GM19351 (cell line): ENCODE results near the gene ARHGAP15.
"Not testable (repeated sequence)": the region's sequence is repeated elsewhere in the genome, so short reads cannot be mapped to it uniquely, and the experiment has no call there.

Experiments used
- ATAC-seq: cut with Tn5 transposase; IDR thresholded peaks from one replicate; pipeline ENCODE4 v1.9.1; 2021; ENCODE audit warnings: mild to moderate bottlenecking, moderate library complexity; ENCODE audit not compliant: unreplicated experiment

The ARHGAP15 gene

GRCh38 chr2:143514413-143514812 lies 385.2 kb downstream of the ARHGAP15 start:
- no peak for ATAC-seq

GRCh38 chr2:143515318-143515717 lies 386.1 kb downstream of the ARHGAP15 start:
- no peak for ATAC-seq

- ATAC-seq, result no peak
Measured at GRCh38 chr2:143519521-143519920, 390.3 kb downstream of the ARHGAP15 start.

GRCh38 chr2:143521396-143521795 lies 392.2 kb downstream of the ARHGAP15 start:
- no peak for ATAC-seq

GRCh38 chr2:143522699-143523098 lies 393.5 kb downstream of the ARHGAP15 start:
- ATAC-seq, result no peak

GRCh38 chr2:143524119-143524553 lies 394.9 kb downstream of the ARHGAP15 start:
- no peak for ATAC-seq

GRCh38 chr2:143524559-143525401 lies 395.6 kb downstream of the ARHGAP15 start:
- no peak for ATAC-seq

- ATAC-seq, result no peak
Measured at GRCh38 chr2:143525402-143525860, 396.2 kb downstream of the ARHGAP15 start.

GRCh38 chr2:143526498-143526897 lies 397.3 kb downstream of the ARHGAP15 start:
- no peak for ATAC-seq

GRCh38 chr2:143528021-143528420 lies 398.8 kb downstream of the ARHGAP15 start:
- ATAC-seq, result no peak

- ATAC-seq, result no peak
Measured at GRCh38 chr2:143529118-143529720, 400.0 kb downstream of the ARHGAP15 start.

GRCh38 chr2:143530758-143531157 lies 401.5 kb downstream of the ARHGAP15 start:
- ATAC-seq, result no peak

GRCh38 chr2:143532061-143532460 lies 402.8 kb downstream of the ARHGAP15 start:
- no peak for ATAC-seq

- ATAC-seq, result no peak
Measured at GRCh38 chr2:143533846-143534245, 404.6 kb downstream of the ARHGAP15 start.

- no peak for ATAC-seq
Measured at GRCh38 chr2:143535802-143536201, 406.6 kb downstream of the ARHGAP15 start.

- ATAC-seq, result not testable (repeated sequence)
Measured at GRCh38 chr2:143541899-143542298, 412.7 kb downstream of the ARHGAP15 start.

- no peak for ATAC-seq
Measured at GRCh38 chr2:143545059-143545948, 416.1 kb downstream of the ARHGAP15 start.

- no peak for ATAC-seq
Measured at GRCh38 chr2:143545949-143546255, 416.7 kb downstream of the ARHGAP15 start.

GRCh38 chr2:143548032-143548431 lies 418.8 kb downstream of the ARHGAP15 start:
- ATAC-seq, result no peak

GRCh38 chr2:143550500-143550899 lies 421.3 kb downstream of the ARHGAP15 start:
- no peak for ATAC-seq

GRCh38 chr2:143551971-143552650 lies 422.9 kb downstream of the ARHGAP15 start:
- no peak for ATAC-seq
